CD4-positive, CD25-positive, alpha-beta regulatory T cell (primary cell): ENCODE results near the gene PREX1. TPM values are rescaled to one million over a fixed set of nuclear protein-coding genes. Genes with fewer than 3 reads are reported as not detected.

Experiments
- ATAC-seq, 2 donors: fragments of 150-1000 bp; cut with Tn5 transposase; one replicate each; pipeline ENCODE4 v1.10.0; 2021; ENCODE audit warnings: low read depth in 2 of 2, moderate number of reproducible peaks in 2 of 2, moderate library complexity in 1 of 2
- DNase-seq, 3 donors: peaks; one replicate each; pipeline versions ENCODE4 v3.0.0 to v3.0.0-alpha.2; 2012 to 2022; ENCODE audit warnings: mixed read lengths in 1 of 3
- H3K27ac ChIP-seq: one replicate; pipeline ENCODE4 v1.7.0; 2013; ENCODE audit warnings: mild to moderate bottlenecking, low read length; ENCODE audit not compliant: insufficient read depth, poor library complexity, severe bottlenecking
- H3K27me3 ChIP-seq: one replicate; pipeline ENCODE4 v1.7.0; 2013; ENCODE audit warnings: low read length; ENCODE audit not compliant: control insufficient read depth, insufficient read depth
- H3K36me3 ChIP-seq: one replicate; pipeline ENCODE4 v1.7.0; 2013; ENCODE audit warnings: mild to moderate bottlenecking, low read length, moderate library complexity; ENCODE audit not compliant: control insufficient read depth, insufficient read depth
- H3K4me1 ChIP-seq: 2 replicates; pipeline ENCODE4 v1.7.0; 2013; ENCODE audit warnings: mild to moderate bottlenecking, low read length; ENCODE audit not compliant: insufficient read depth, control insufficient read depth, poor library complexity, severe bottlenecking
- H3K4me3 ChIP-seq: one replicate; pipeline ENCODE4 v1.7.0; 2013; ENCODE audit warnings: low read depth, mild to moderate bottlenecking, low read length, moderate library complexity
- H3K9me3 ChIP-seq, 2 experiments: 1 replicate in 1 of 2; 2 replicates in 1 of 2; pipeline ENCODE4 v1.7.0; 2013; ENCODE audit warnings: low read length in 2 of 2, mild to moderate bottlenecking in 1 of 2, moderate library complexity in 1 of 2; ENCODE audit not compliant: control insufficient read depth in 2 of 2
- H3K27ac Mint-ChIP-seq, 3 donors: one replicate each; pipeline ENCODE4 v1.8.0; 2020 to 2022; ENCODE audit warnings: mild to moderate bottlenecking in 3 of 3, mixed read lengths in 3 of 3, moderate library complexity in 2 of 3
- H3K27me3 Mint-ChIP-seq: one replicate; pipeline ENCODE4 v1.8.0; 2022; ENCODE audit warnings: mild to moderate bottlenecking, mixed read lengths
- H3K36me3 Mint-ChIP-seq: one replicate; pipeline ENCODE4 v1.8.0; 2020; ENCODE audit warnings: mixed read lengths
- H3K4me1 Mint-ChIP-seq, 4 donors: one replicate each; pipeline ENCODE4 v1.8.0; 2020 to 2022; ENCODE audit warnings: mixed read lengths in 4 of 4, mild to moderate bottlenecking in 1 of 4
- H3K4me3 Mint-ChIP-seq, 4 donors: one replicate each; pipeline ENCODE4 v1.8.0; 2020 to 2022; ENCODE audit warnings: mild to moderate bottlenecking in 4 of 4, mixed read lengths in 4 of 4, moderate library complexity in 3 of 4
- H3K9me3 Mint-ChIP-seq, 7 donors: one replicate each; pipeline ENCODE4 v1.8.0; 2020 to 2022; ENCODE audit warnings: mixed read lengths in 7 of 7, mild to moderate bottlenecking in 3 of 7, moderate library complexity in 2 of 7
- polyA plus RNA-seq, 4 donors: library from polyadenylated mRNA; unstranded; fragments of 300-500 nt; fragmentation: Illumina TruSeq; gene quantifications; one replicate each; pipeline ENCODE4 v1.2.3, GENCODE V29; 2021
- total RNA-seq: library from RNA; stranded (reverse); gene quantifications from one replicate; pipeline ENCODE4 v1.2.3, GENCODE V29; 2022

PREX1 gene
- total and polyA plus RNA-seq, 5 donors from 2014 or later, result 40.8 to 264 (median 57.0) TPM

- Mint-ChIP-seq H3K27ac (no peak overlapping the region), H3K4me3 (no peak overlapping the region), H3K27me3 (no peaks in the 10 kb centered on the region), H3K36me3 (peaks cover 57% of the 10 kb centered on the region), H3K4me1 (peaks cover 0 to 8% (median 5%) of the 10 kb centered on the region in 4 donors), H3K9me3 (peaks cover 0 to 10% (median 0%) of the 10 kb centered on the region in 7 donors)
- Histone ChIP-seq H3K4me1 (no peaks in the 10 kb centered on the region), H3K9me3 (no peaks in the 10 kb centered on the region), H3K36me3 (peaks cover 95% of the 10 kb centered on the region), H3K27ac (no peak overlapping the region), H3K4me3 (no peak overlapping the region), H3K27me3 (no peaks in the 10 kb centered on the region)
- ATAC-seq (peak in 1 of 2 donors; percentile 5), DNase-seq (no peak)
These were observed 191.5 kb downstream of the PREX1 start for GRCh38 chr20:48636301-48636700.

GRCh38 chr20:48635791-48636267 lies 192.0 kb downstream of the PREX1 start:
- no peak overlapping the region for H3K27ac ChIP-seq
- H3K4me3 Mint-ChIP-seq, result peak overlapping the region in 1 of 4 donors; percentile 68
- peaks cover 0 to 10% (median 0%) of the 10 kb centered on the region in 7 donors for H3K9me3 Mint-ChIP-seq
- DNase-seq, result peak; percentile 42 to 67 (median 63)
- peak; percentile 52 to 68 for ATAC-seq
- no peaks in the 10 kb centered on the region for H3K27me3 Mint-ChIP-seq
- peaks cover 95% of the 10 kb centered on the region for H3K36me3 ChIP-seq
- H3K27me3 ChIP-seq, result no peaks in the 10 kb centered on the region
- H3K27ac Mint-ChIP-seq, result peak overlapping the region in 2 of 3 donors; percentile 26 to 81
- no peak overlapping the region for H3K4me3 ChIP-seq
- H3K36me3 Mint-ChIP-seq, result peaks cover 58% of the 10 kb centered on the region
- no peaks in the 10 kb centered on the region for H3K9me3 ChIP-seq
- H3K4me1 ChIP-seq, result no peaks in the 10 kb centered on the region
- peaks cover 0 to 8% (median 4%) of the 10 kb centered on the region in 4 donors for H3K4me1 Mint-ChIP-seq

- no peaks in the 10 kb centered on the region for H3K27me3 Mint-ChIP-seq
- H3K9me3 Mint-ChIP-seq, result peaks cover 0 to 10% (median 0%) of the 10 kb centered on the region in 7 donors
- H3K4me1 Mint-ChIP-seq, result peaks cover 0 to 8% (median 4%) of the 10 kb centered on the region in 4 donors
- Histone ChIP-seq H3K4me3 (no peak overlapping the region), H3K9me3 (no peaks in the 10 kb centered on the region), H3K27ac (no peak overlapping the region), H3K36me3 (peaks cover 95% of the 10 kb centered on the region), H3K27me3 (no peaks in the 10 kb centered on the region), H3K4me1 (no peaks in the 10 kb centered on the region)
- H3K27ac Mint-ChIP-seq, result peak overlapping the region; percentile 46 to 81 (median 77)
- H3K36me3 Mint-ChIP-seq, result peaks cover 53% of the 10 kb centered on the region
- DNase-seq (no peak), ATAC-seq (no peak)
- peak overlapping the region in 2 of 4 donors; percentile 52 to 68 for H3K4me3 Mint-ChIP-seq
These were observed 192.4 kb downstream of the PREX1 start for GRCh38 chr20:48635361-48635760.

GRCh38 chr20:48634641-48635040 lies 193.2 kb downstream of the PREX1 start:
- no peak for DNase-seq
- Mint-ChIP-seq H3K4me3 (peak overlapping the region in 1 of 4 donors; percentile 52), H3K27ac (peak overlapping the region in 2 of 3 donors; percentile 46 to 81), H3K36me3 (peaks cover 52% of the 10 kb centered on the region), H3K27me3 (no peaks in the 10 kb centered on the region), H3K9me3 (peaks cover 0 to 8% (median 0%) of the 10 kb centered on the region in 7 donors), H3K4me1 (peaks cover 0 to 8% (median 4%) of the 10 kb centered on the region in 4 donors)
- Histone ChIP-seq H3K36me3 (peaks cover 95% of the 10 kb centered on the region), H3K9me3 (no peaks in the 10 kb centered on the region), H3K27me3 (no peaks in the 10 kb centered on the region), H3K4me3 (no peak overlapping the region), H3K4me1 (no peaks in the 10 kb centered on the region), H3K27ac (no peak overlapping the region)
- no peak for ATAC-seq

GRCh38 chr20:48633620-48634257 lies 194.1 kb downstream of the PREX1 start:
- peaks cover 0 to 8% (median 4%) of the 10 kb centered on the region in 4 donors for H3K4me1 Mint-ChIP-seq

GRCh38 chr20:48632825-48633619 lies 194.8 kb downstream of the PREX1 start:
- H3K9me3 ChIP-seq, result no peaks in the 10 kb centered on the region
- Mint-ChIP-seq H3K27me3 (no peaks in the 10 kb centered on the region), H3K36me3 (peaks cover 51% of the 10 kb centered on the region), H3K4me3 (no peak overlapping the region), H3K9me3 (peaks cover 0 to 8% (median 0%) of the 10 kb centered on the region in 7 donors), H3K4me1 (peaks cover 0 to 8% (median 3%) of the 10 kb centered on the region in 4 donors), H3K27ac (peak overlapping the region in 2 of 3 donors; percentile 59 to 71)
- no peak overlapping the region for H3K4me3 ChIP-seq
- no peak overlapping the region for H3K27ac ChIP-seq
- no peak for ATAC-seq
- peaks cover 95% of the 10 kb centered on the region for H3K36me3 ChIP-seq
- no peaks in the 10 kb centered on the region for H3K27me3 ChIP-seq
- DNase-seq, result no peak
- H3K4me1 ChIP-seq, result no peaks in the 10 kb centered on the region

More at GRCh38 chr20:48633620-48634257, 194.1 kb downstream of the PREX1 start:
- DNase-seq (no peak), ATAC-seq (no peak)
- no peaks in the 10 kb centered on the region for H3K9me3 ChIP-seq
- H3K4me1 ChIP-seq, result no peaks in the 10 kb centered on the region
- no peak overlapping the region for H3K4me3 ChIP-seq
- Mint-ChIP-seq H3K4me3 (peak overlapping the region in 1 of 4 donors; percentile 22), H3K27me3 (no peaks in the 10 kb centered on the region), H3K27ac (peak overlapping the region in 1 of 3 donors; percentile 7), H3K36me3 (peaks cover 52% of the 10 kb centered on the region), H3K9me3 (peaks cover 0 to 8% (median 0%) of the 10 kb centered on the region in 7 donors)
- no peaks in the 10 kb centered on the region for H3K27me3 ChIP-seq
- peaks cover 95% of the 10 kb centered on the region for H3K36me3 ChIP-seq
- H3K27ac ChIP-seq, result no peak overlapping the region

- no peak overlapping the region for H3K4me3 Mint-ChIP-seq
- no peaks in the 10 kb centered on the region for H3K9me3 ChIP-seq
- no peaks in the 10 kb centered on the region for H3K27me3 ChIP-seq
- H3K36me3 Mint-ChIP-seq, result peaks cover 48% of the 10 kb centered on the region
- H3K9me3 Mint-ChIP-seq, result peaks cover 0 to 9% (median 0%) of the 10 kb centered on the region in 7 donors
- H3K27ac Mint-ChIP-seq, result peak overlapping the region in 2 of 3 donors; percentile 59 to 71
- no peaks in the 10 kb centered on the region for H3K27me3 Mint-ChIP-seq
- H3K4me3 ChIP-seq, result no peak overlapping the region
- no peaks in the 10 kb centered on the region for H3K4me1 ChIP-seq
- no peak overlapping the region for H3K27ac ChIP-seq
- DNase-seq (no peak), ATAC-seq (no peak)
- H3K36me3 ChIP-seq, result peaks cover 93% of the 10 kb centered on the region
- H3K4me1 Mint-ChIP-seq, result peaks cover 0 to 8% (median 3%) of the 10 kb centered on the region in 4 donors
These were observed 195.6 kb downstream of the PREX1 start for GRCh38 chr20:48632017-48632824.
